ENCODE data around the gene ASGR1. TPM values are rescaled to one million over a fixed set of nuclear protein-coding genes. Genes with fewer than 3 reads are reported as not detected.
A peak's percentile ranks its signal among the peaks of the same experiment; 100 is the strongest.

The ASGR1 gene
- total RNA-seq, 4 donors from 2014 or later, result 0.54 to 1.2 TPM; not detected in 2

DNA sequence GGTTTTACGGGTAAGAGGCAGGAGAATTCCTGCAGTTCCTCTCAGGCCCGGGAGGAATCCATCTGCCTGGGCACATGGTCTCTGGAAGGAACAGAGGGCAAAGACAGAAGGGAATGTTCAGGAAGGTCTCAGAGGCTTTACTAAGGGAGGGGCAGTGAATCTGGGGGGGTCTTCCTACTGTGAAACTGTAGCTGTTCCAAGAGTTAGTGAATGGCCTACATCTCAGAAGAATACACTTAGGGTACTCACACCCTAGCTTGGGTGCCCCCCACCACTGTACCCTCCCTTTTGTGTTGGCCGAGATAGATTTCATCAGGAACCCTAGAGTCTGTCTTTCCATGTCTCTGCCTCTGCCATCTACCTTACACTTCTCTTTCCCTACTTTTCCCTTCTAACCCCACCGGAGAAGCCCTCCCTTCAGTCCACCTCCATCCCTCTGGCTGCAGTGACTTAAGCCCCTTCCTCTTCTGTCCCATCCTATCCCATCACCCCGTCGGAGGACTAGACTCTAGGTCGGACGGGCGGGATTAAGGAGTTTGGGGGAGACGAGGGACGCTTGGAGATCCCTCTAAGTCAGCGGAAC lies 40.1 kb upstream of the ASGR1 start:
- Histone ChIP-seq H3K9me3 (no peaks in the 10 kb centered on the region), H3K27ac (peak overlapping the region; percentile 86 to 98 (median 92)), H3K36me3 (peaks cover 0 to 34% of the 10 kb centered on the region in 2 donors), H3K4me3 (peak overlapping the region; percentile 62 to 81), H3K27me3 (no peaks in the 10 kb centered on the region), H3K4me1 (peaks cover 6 to 73% (median 34%) of the 10 kb centered on the region in 3 donors)
- TF ChIP-seq EP300 (IDR thresholded peaks at IDR 0.05) (no peak), POLR2AphosphoS5 (IDR thresholded peaks at IDR 0.05) (no peak), POLR2A (IDR thresholded peaks at IDR 0.05) (no peak)
- TF ChIP-seq, protein P1, sequence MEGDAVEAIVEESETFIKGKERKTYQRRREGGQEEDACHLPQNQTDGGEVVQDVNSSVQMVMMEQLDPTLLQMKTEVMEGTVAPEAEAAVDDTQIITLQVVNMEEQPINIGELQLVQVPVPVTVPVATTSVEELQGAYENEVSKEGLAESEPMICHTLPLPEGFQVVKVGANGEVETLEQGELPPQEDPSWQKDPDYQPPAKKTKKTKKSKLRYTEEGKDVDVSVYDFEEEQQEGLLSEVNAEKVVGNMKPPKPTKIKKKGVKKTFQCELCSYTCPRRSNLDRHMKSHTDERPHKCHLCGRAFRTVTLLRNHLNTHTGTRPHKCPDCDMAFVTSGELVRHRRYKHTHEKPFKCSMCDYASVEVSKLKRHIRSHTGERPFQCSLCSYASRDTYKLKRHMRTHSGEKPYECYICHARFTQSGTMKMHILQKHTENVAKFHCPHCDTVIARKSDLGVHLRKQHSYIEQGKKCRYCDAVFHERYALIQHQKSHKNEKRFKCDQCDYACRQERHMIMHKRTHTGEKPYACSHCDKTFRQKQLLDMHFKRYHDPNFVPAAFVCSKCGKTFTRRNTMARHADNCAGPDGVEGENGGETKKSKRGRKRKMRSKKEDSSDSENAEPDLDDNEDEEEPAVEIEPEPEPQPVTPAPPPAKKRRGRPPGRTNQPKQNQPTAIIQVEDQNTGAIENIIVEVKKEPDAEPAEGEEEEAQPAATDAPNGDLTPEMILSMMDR (IDR thresholded peaks at IDR 0.05), result no peak
- no peak for ATAC-seq
- 38 to 59% methylated on average over 2 to 4 of the region's 12 CpGs for WGBS, 2 donors (ENCODE audit: low coverage in 1 of 2)

- H3K9me3 ChIP-seq, result no peaks in the 10 kb centered on the region
- ATAC-seq, result no peak
- TF ChIP-seq EP300 (IDR thresholded peaks at IDR 0.05) (no peak), POLR2AphosphoS5 (IDR thresholded peaks at IDR 0.05) (no peak), POLR2A (IDR thresholded peaks at IDR 0.05) (no peak)
- TF ChIP-seq, protein P1 (IDR thresholded peaks at IDR 0.05), result no peak
- H3K4me3 ChIP-seq, result no peak overlapping the region
- H3K36me3 ChIP-seq, result peaks cover 0 to 29% of the 10 kb centered on the region in 2 donors
- H3K27ac ChIP-seq, result peak overlapping the region; percentile 86 to 98 (median 92)
- WGBS, 2 donors (ENCODE audit: low coverage in 1 of 2), result 70% methylated on average over 5 of the region's 6 CpGs; no CpG with 5 or more reads in 1 of the 2 donors
- peaks cover 6 to 77% (median 38%) of the 10 kb centered on the region in 3 donors for H3K4me1 ChIP-seq
- no peaks in the 10 kb centered on the region for H3K27me3 ChIP-seq
These were observed 39.6 kb upstream of the ASGR1 start for GRCh38 chr17:7218758-7219157.

- Histone ChIP-seq H3K27me3 (no peaks in the 10 kb centered on the region), H3K27ac (peak overlapping the region; percentile 72 to 98 (median 92)), H3K36me3 (peaks cover 0 to 23% of the 10 kb centered on the region in 2 donors), H3K4me1 (peaks cover 6 to 83% (median 42%) of the 10 kb centered on the region in 3 donors), H3K4me3 (peak overlapping the region in 1 of 2 donors; percentile 62), H3K9me3 (no peaks in the 10 kb centered on the region)
- no peak for ATAC-seq
- TF ChIP-seq EP300 (IDR thresholded peaks at IDR 0.05) (no peak), POLR2A (IDR thresholded peaks at IDR 0.05) (no peak)
- WGBS, 2 donors (ENCODE audit: low coverage in 1 of 2), result 69% methylated on average over 2 of the region's 6 CpGs; no CpG with 5 or more reads in 1 of the 2 donors
These were observed 39.0 kb upstream of the ASGR1 start for GRCh38 chr17:7218166-7218565.

- 2 to 10% methylated on average over 7 to 9 of the region's 32 CpGs for WGBS, 2 donors (ENCODE audit: low coverage in 1 of 2)
- ATAC-seq, result no peak
- H3K9me3 ChIP-seq, result no peaks in the 10 kb centered on the region
- peaks cover 6 to 85% (median 42%) of the 10 kb centered on the region in 3 donors for H3K4me1 ChIP-seq
- no peaks in the 10 kb centered on the region for H3K27me3 ChIP-seq
- peak overlapping the region; percentile 72 to 98 (median 92) for H3K27ac ChIP-seq
- peak overlapping the region; percentile 62 for H3K4me3 ChIP-seq
- TF ChIP-seq EP300 (IDR thresholded peaks at IDR 0.05), result no peak
- no peak for TF ChIP-seq POLR2A (IDR thresholded peaks at IDR 0.05)
- TF ChIP-seq POLR2AphosphoS5 (IDR thresholded peaks at IDR 0.05), result no peak
- TF ChIP-seq, protein P1 (IDR thresholded peaks at IDR 0.05), result no peak
- peaks cover 0 to 15% of the 10 kb centered on the region in 2 donors for H3K36me3 ChIP-seq
These were observed 38.2 kb upstream of the ASGR1 start for GRCh38 chr17:7217113-7217987.
